GM21786 (cell line): ENCODE measurements around the gene EZH1.

ENCODE experiments used
- ATAC-seq: cut with Tn5 transposase; IDR thresholded peaks from one replicate; pipeline ENCODE4 v1.9.1; 2021; ENCODE audit not compliant: unreplicated experiment

Gene EZH1

DNA sequence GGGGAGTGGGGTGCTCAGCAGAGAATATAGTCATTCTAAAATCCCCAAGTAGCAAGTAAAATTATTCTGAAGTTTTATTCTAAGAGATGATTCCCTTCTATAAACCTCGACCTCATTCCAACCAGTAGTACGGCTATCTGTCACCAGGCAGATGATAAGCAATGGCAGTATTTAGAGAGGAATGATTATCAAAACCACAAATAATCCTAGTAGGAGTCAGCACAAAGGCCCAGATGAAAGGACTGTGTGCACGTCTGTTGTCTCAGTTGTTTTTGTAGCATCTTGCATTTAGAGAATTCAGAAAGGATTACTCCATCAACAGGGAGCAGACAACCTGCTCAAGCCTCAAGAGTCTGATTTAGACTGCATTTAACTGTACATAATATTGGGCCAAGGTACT, 21.2 kb downstream of the EZH1 start:
- ATAC-seq, result no peak

GRCh38 chr17:42720996-42721583, 23.8 kb downstream of the EZH1 start:
- ATAC-seq, result no peak

DNA sequence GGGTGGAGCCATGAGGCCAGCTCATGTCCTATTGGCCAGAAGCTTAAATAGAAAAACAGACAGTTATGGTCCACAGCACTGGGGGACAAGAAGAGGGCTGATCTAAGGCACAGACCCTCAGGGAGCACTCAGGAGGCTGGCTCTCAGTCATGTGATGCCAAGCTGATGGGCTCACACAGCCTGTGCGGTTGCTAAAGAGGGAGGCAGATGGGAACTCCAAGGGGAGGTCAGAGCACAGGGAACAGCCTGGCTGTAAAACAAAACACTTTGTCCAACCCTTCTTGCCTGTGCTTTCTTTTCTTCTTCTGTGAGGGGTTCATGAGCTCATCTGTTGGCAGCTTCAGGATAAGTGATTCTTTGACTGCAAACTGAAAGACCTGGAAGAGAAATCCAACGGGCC, 35.3 kb downstream of the EZH1 start:
- ATAC-seq, result no peak

DNA sequence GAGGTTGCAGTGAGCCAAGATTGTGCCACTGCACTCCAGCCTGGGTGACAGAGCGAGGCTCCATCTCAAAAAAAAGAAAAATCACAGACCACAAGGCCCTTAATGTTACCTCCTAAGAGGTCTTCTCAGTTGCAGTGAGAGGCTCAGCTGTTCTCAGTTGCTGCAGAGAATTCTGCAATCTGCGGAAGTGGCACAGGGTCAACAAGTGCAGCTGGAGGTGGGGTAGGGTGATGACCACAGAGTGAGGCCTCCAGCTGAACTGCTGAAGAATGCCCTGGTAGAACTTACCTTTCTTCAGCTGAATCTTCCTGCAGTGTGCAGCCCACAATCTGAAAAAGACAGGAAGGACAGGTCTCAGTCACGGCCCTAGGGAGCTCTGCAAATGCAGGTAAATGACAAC, 36.3 kb downstream of the EZH1 start:
- ATAC-seq, result no peak

DNA sequence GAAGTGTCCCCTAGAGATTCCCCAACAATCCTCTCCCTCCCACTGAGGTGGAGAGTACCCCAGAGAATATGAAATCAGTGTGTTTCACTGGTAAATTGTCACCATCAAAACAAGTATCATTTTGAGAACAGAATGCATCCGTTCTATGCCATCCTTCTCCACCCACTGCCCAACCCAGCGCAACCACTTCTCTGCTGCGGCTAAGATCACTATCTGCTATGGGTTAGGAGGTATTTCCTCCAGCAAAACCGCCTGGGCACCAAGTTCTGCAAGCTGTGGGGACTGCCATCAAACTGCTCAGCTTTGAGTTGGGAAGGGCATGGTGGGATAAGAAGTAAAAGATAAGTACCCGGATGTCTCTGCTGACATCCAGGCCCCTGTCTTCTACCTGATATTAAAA, 38.1 kb downstream of the EZH1 start:
- no peak for ATAC-seq

DNA sequence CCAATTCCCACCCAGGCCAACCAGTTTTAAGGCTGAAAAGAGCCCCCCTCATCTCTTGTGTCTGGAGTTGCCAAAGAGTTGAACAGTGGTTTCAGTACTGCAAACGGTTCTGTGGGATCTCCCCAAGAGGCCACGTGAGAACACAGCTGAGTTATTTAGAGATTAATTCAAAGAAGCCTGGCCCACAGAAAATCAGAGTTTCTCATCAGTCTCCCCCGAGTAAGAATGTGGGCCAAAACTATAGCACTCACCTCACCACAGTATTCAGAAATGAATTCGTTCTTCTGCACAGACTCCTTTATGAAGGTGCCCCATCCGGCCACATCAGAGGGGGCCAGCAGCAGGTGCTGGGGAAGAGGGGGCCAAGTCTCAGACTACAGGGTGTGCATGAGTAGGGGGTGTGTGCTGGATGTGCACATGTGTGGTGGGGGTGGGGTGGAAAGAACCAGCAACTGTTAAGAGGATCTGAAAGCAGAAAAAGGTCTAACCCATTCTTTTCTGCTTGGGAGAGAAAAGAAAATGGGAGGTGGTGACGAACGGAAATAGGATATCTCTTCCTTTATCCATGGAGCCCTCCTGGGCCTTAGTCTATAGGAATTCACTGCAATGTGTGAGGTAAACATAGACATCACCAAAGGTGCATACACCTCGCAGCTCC, 39.9 kb downstream of the EZH1 start:
- ATAC-seq, result peak; percentile 83

- no peak for ATAC-seq
Measured at GRCh38 chr17:42704490-42704836, 40.4 kb downstream of the EZH1 start.

- ATAC-seq, result no peak
Measured at GRCh38 chr17:42702446-42702845, 42.4 kb downstream of the EZH1 start.

GRCh38 chr17:42700586-42701289, 44.1 kb downstream of the EZH1 start:
- ATAC-seq, result no peak

GRCh38 chr17:42699415-42699740, 45.5 kb downstream of the EZH1 start:
- no peak for ATAC-seq

GRCh38 chr17:42698736-42699414, 46.0 kb downstream of the EZH1 start:
- no peak for ATAC-seq

DNA sequence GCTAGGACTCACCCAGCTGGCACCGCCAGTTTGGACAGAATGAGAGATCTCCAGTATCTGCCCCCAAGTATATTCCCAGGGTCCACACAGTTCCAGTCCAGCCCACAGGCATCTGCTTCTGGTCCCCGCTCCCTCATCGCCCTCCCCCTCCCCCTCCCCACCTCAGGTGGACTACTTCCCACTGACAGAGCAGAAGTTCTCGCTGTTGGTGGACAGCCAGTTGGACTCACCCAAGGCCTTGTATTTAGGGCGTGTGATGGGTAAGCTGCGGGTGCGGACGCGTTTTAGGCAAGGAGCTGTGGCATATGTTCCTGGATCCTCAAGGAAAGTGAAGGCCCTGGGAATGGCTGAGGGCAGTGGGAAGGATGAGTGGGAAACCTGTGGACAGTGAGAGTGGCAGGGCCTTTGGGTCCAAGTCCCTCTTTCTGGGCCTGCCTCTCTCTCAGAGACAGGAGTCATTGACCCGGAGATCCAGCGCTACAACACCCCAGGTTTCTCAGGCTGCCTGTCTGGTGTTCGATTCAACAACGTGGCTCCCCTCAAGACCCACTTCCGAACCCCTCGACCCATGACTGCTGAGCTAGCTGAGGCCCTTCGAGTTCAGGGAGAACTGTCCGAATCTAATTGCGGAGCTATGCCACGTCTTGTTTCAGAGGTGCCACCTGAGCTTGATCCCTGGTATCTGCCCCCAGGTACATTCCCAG, 47.6 kb downstream of the EZH1 start:
- ATAC-seq, result no peak

GRCh38 chr17:42695500-42695899, 49.3 kb downstream of the EZH1 start:
- ATAC-seq, result no peak

DNA sequence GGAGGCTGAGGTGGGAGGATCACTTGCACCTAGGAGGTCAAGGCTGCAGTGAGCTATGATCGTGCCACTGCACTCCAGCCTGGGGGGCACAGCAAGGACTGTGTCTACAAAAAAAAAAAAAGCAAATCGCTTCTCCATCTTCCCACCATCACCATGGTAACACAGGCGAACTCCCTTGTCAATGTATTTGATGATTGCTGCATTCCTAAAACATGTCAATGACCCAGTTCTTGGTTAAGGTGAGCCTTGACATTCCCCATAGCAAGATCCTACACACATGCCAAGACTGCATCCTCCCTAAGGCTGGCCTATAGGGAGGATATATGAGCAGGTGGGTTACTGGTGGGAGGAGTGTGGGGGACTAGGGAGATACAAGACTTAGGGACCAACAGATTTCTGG, 50.3 kb downstream of the EZH1 start:
- ATAC-seq, result no peak

GRCh38 chr17:42692489-42692888, 52.4 kb downstream of the EZH1 start:
- ATAC-seq, result no peak

GRCh38 chr17:42691021-42691545, 53.8 kb downstream of the EZH1 start:
- ATAC-seq, result no peak

DNA sequence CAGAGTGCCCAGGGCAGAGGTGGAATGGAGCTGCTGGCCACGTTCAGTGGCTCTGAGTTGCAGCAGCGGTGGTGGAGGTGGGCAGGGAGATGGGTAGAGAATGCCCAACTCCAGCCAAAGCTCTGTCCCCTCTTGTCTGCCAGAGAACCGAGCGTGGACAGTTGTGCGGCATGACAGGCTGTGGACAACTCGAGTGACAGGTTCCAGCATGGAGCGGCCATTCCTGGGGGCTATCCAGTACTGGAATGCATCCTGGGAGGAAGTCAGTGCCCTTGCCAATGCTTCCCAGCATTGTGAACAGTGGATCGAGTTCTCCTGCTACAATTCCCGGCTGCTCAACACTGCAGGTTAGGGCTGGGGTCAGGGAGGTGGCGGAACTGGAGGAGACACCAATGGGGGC, 54.2 kb downstream of the EZH1 start:
- ATAC-seq, result no peak

GRCh38 chr17:42687707-42688320, 57.0 kb downstream of the EZH1 start:
- ATAC-seq, result no peak

DNA sequence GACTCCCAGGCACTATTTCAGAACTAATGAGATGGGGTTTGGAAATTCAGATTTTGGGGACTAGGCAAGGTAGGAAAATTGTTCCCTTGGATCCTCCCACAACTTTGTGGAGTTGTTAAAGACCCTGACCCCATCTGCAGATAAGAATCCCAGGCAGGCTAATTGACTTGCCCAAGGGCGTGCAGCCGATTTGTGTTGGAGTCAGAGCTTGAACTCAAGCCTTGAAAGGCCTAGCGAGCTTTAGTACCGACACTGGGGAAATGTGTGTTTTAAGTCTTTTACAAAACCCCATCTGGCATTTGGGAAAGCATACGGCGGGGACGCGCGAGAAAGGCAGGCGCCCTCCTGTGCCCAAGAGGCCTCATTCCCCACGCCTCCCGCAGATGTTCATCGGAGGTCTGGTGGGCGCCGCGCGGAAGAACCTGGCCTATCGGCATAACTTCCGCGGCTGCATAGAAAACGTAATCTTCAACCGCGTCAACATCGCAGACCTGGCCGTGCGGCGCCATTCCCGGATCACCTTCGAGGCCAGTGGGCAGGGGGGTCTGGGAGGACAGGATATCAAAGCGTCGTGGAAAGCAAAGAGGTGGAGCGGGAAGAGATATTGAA, 58.2 kb downstream of the EZH1 start:
- no peak for ATAC-seq

GRCh38 chr17:42685831-42686230, 59.0 kb downstream of the EZH1 start:
- no peak for ATAC-seq
